H1 (cell line): ENCODE measurements around the gene BANF1. TPM values are rescaled to one million over a fixed set of nuclear protein-coding genes. Genes with fewer than 3 reads are reported as not detected.

Experiments
- CTCF ChIA-PET: fragments of 300-600 bp; sonication (Branson Sonifier 250); formaldehyde crosslinking; loops from one replicate; lab custom pipeline; 2021; ENCODE audit not compliant: partially characterized antibody; lab: Charles Lee
- POLR2A ChIA-PET: fragments of 300-600 bp; sonication (Branson Sonifier 250); formaldehyde crosslinking; loops from one replicate; lab custom pipeline; 2021; ENCODE audit warnings: inconsistent platforms; ENCODE audit not compliant: partially characterized antibody; lab: Charles Lee
- DNase-seq, 2 experiments: peaks; one replicate each; pipeline versions ENCODE4 v3.0.0 to v3.0.0-alpha.2; 2010 to 2022; ENCODE audit warnings: low spot score in 2 of 2, low read depth in 1 of 2, mixed read lengths in 1 of 2
- FAIRE-seq: peaks from 2 replicates; lab custom pipeline; 2011; peaks lifted over from hg19 to GRCh38; lab: Jason Lieb, UNC
- H2AFZ ChIP-seq: 2 replicates; pipeline ENCODE4 v1.8.1; 2012; ENCODE audit warnings: low read length, inconsistent platforms
- H2AK5ac ChIP-seq: 2 replicates; pipeline ENCODE4 v1.6.1; 2013; ENCODE audit warnings: low read depth, low read length
- H2BK120ac ChIP-seq: replicated peaks from 2 replicates; pipeline ENCODE3; 2013; ENCODE audit warnings: low read depth, low read length, inconsistent platforms
- H2BK12ac ChIP-seq: 2 replicates; pipeline ENCODE4 v1.6.1; 2013; ENCODE audit warnings: low read depth, low read length
- H2BK15ac ChIP-seq: 2 replicates; pipeline ENCODE4 v1.6.1; 2013; ENCODE audit warnings: low read length
- H2BK20ac ChIP-seq: 2 replicates; pipeline ENCODE4 v1.6.1; 2013; ENCODE audit warnings: low read length
- H2BK5ac ChIP-seq: 2 replicates; pipeline ENCODE4 v1.6.1; 2013; ENCODE audit warnings: low read depth, low read length
- H3K14ac ChIP-seq: 2 replicates; pipeline ENCODE4 v1.6.1; 2013; ENCODE audit warnings: inconsistent platforms; ENCODE audit not compliant: insufficient read length
- H3K18ac ChIP-seq: 2 replicates; pipeline ENCODE4 v1.6.1; 2013; ENCODE audit warnings: low read length; ENCODE audit errors: extremely low read depth
- H3K23ac ChIP-seq: 2 replicates; pipeline ENCODE4 v1.6.1; 2013; ENCODE audit warnings: inconsistent platforms; ENCODE audit not compliant: insufficient read length
- H3K23me2 ChIP-seq: 2 replicates; pipeline ENCODE4 v1.6.1; 2013; ENCODE audit warnings: low read depth, low read length
- H3K27ac ChIP-seq: 2 replicates; pipeline ENCODE4 v1.6.1; 2011; ENCODE audit warnings: low read depth, low read length, inconsistent platforms
- H3K27me3 ChIP-seq, 4 experiments: replicated peaks in 1 of 4; 1 replicate in 1 of 4; 2 replicates in 3 of 4; pipeline versions ENCODE4 v1.6.1 to v1.8.1; 2011 to 2013; ENCODE audit warnings: low read length in 3 of 4, mild to moderate bottlenecking in 3 of 4, inconsistent platforms in 2 of 4, mixed read lengths in 2 of 4, moderate library complexity in 1 of 4; ENCODE audit not compliant: control insufficient read depth in 3 of 4, insufficient read depth in 3 of 4; ENCODE audit errors: extremely low read depth in 1 of 4
- H3K36me3 ChIP-seq, 4 experiments: 2 replicates each; pipeline versions ENCODE4 v1.6.1 to v1.8.1; 2011 to 2013; ENCODE audit warnings: mild to moderate bottlenecking in 4 of 4, low read length in 3 of 4, moderate library complexity in 2 of 4, control low read depth in 1 of 4, inconsistent platforms in 1 of 4; ENCODE audit not compliant: insufficient read depth in 4 of 4, control insufficient read depth in 2 of 4
- H3K4ac ChIP-seq: replicated peaks from 2 replicates; pipeline ENCODE3; 2013; ENCODE audit warnings: low read length, low read depth, mixed read lengths, inconsistent platforms; ENCODE audit not compliant: insufficient read length
- H3K4me1 ChIP-seq, 4 experiments: replicated peaks in 1 of 4; 1 replicate in 1 of 4; 2 replicates in 3 of 4; pipeline versions ENCODE4 v1.6.1 to v1.8.1; 2011 to 2013; ENCODE audit warnings: low read length in 3 of 4, inconsistent platforms in 2 of 4, mixed read lengths in 1 of 4; ENCODE audit not compliant: insufficient read depth in 4 of 4, control insufficient read depth in 3 of 4
- H3K4me2 ChIP-seq, 2 experiments: 2 replicates each; pipeline versions ENCODE4 v1.6.1 to v1.8.1; 2011 to 2013; ENCODE audit warnings: low read depth in 2 of 2, low read length in 2 of 2, control low read depth in 1 of 2, inconsistent platforms in 1 of 2, mild to moderate bottlenecking in 1 of 2; ENCODE audit not compliant: insufficient read depth in 1 of 2
- H3K4me3 ChIP-seq, 4 experiments: fragments of 200-600, 300-600 bp in 1 of 4; sonication (generic), shearing (Covaris generic), sonication (Bioruptor Twin) in 1 of 4; 2 replicates each; pipeline versions ENCODE4 v1.5.1 to v1.8.1; 2011 to 2016; ENCODE audit warnings: low read length in 4 of 4, low read depth in 3 of 4, control low read depth in 2 of 4, inconsistent platforms in 2 of 4, mild to moderate bottlenecking in 2 of 4, mixed read lengths in 1 of 4, moderate library complexity in 1 of 4; ENCODE audit not compliant: insufficient read depth in 2 of 4; ENCODE audit errors: extremely low read depth in 1 of 4
- H3K56ac ChIP-seq: replicated peaks from 2 replicates; pipeline ENCODE3; 2013; ENCODE audit warnings: low read depth, mild to moderate bottlenecking, mixed read lengths, low read length, inconsistent platforms; ENCODE audit not compliant: insufficient read length
- H3K79me1 ChIP-seq: 2 replicates; pipeline ENCODE4 v1.6.1; 2013; ENCODE audit warnings: low read depth, low read length, control low read depth
- H3K79me2 ChIP-seq, 2 experiments: 2 replicates each; pipeline versions ENCODE4 v1.6.1 to v1.8.1; 2012 to 2013; ENCODE audit warnings: low read length in 2 of 2, mild to moderate bottlenecking in 2 of 2, inconsistent platforms in 1 of 2; ENCODE audit not compliant: insufficient read depth in 2 of 2, control insufficient read depth in 1 of 2
- H3K9ac ChIP-seq, 4 experiments: replicated peaks in 1 of 4; 1 replicate in 1 of 4; 2 replicates in 3 of 4; pipeline versions ENCODE4 v1.6.1 to v1.8.1; 2011 to 2013; ENCODE audit warnings: low read depth in 3 of 4, low read length in 3 of 4, control low read depth in 2 of 4, mild to moderate bottlenecking in 2 of 4, moderate library complexity in 2 of 4, inconsistent platforms in 1 of 4; ENCODE audit errors: extremely low read depth in 1 of 4
- H3K9me3 ChIP-seq, 2 experiments: 2 replicates each; pipeline versions ENCODE4 v1.6.1 to v1.8.1; 2012 to 2013; ENCODE audit warnings: mild to moderate bottlenecking in 2 of 2, moderate library complexity in 2 of 2, control low read depth in 1 of 2, inconsistent platforms in 1 of 2, low read depth in 1 of 2, low read length in 1 of 2, mixed read lengths in 1 of 2; ENCODE audit not compliant: insufficient read depth in 2 of 2
- H4K20me1 ChIP-seq, 2 experiments: replicated peaks in 1 of 2; 2 replicates each; pipeline versions ENCODE3 to v1.8.1; 2011 to 2013; ENCODE audit warnings: inconsistent platforms in 2 of 2, low read length in 2 of 2, mild to moderate bottlenecking in 1 of 2; ENCODE audit not compliant: insufficient read depth in 2 of 2, control insufficient read depth in 1 of 2
- H4K5ac ChIP-seq: 2 replicates; pipeline ENCODE4 v1.6.1; 2013; ENCODE audit warnings: low read length, low read depth, mixed read lengths, inconsistent platforms; ENCODE audit not compliant: insufficient read length
- H4K8ac ChIP-seq: 2 replicates; pipeline ENCODE4 v1.8.0; 2013; ENCODE audit warnings: mild to moderate bottlenecking, moderate library complexity, low read length, inconsistent platforms; ENCODE audit not compliant: insufficient read depth; ENCODE audit errors: extremely low read depth
- H4K91ac ChIP-seq: replicated peaks from 2 replicates; pipeline ENCODE3; 2013; ENCODE audit warnings: low read length, mixed read lengths, inconsistent platforms; ENCODE audit not compliant: insufficient read length
- BACH1 ChIP-seq: IDR thresholded peaks from 2 replicates; pipeline ENCODE4 v1.6.1; 2012; ENCODE audit warnings: low read length, improper control_type of control experiment
- BRCA1 ChIP-seq: IDR thresholded peaks from 2 replicates; pipeline ENCODE4 v1.6.1; 2012; ENCODE audit warnings: low read depth, low read length, improper control_type of control experiment
- CREB1 ChIP-seq: IDR thresholded peaks from 2 replicates; pipeline ENCODE4 v1.6.1; 2012; ENCODE audit warnings: inconsistent platforms
- CTBP2 ChIP-seq: IDR thresholded peaks from 2 replicates; pipeline ENCODE4 v1.7.0; 2011; ENCODE audit warnings: borderline replicate concordance, mild to moderate bottlenecking, moderate library complexity, mixed read lengths, low read length; ENCODE audit not compliant: insufficient read depth, insufficient read length
- CTCF ChIP-seq, 3 experiments: IDR thresholded peaks; 1 replicate in 2 of 3; 2 replicates in 1 of 3; pipeline versions ENCODE4 v1.5.1 to v1.6.1; 2011; ENCODE audit warnings: low read length in 3 of 3, mild to moderate bottlenecking in 3 of 3, inconsistent platforms in 2 of 3, low read depth in 1 of 3, moderate library complexity in 1 of 3; ENCODE audit not compliant: insufficient read depth in 1 of 3; ENCODE audit errors: control extremely low read depth in 1 of 3
- NANOG ChIP-seq: IDR thresholded peaks from 2 replicates; pipeline ENCODE4 v1.6.1; 2011; ENCODE audit warnings: low read length, low read depth, mild to moderate bottlenecking, inconsistent platforms; ENCODE audit not compliant: insufficient read depth, poor library complexity, severe bottlenecking
- RXRA ChIP-seq: IDR thresholded peaks from 2 replicates; pipeline ENCODE4 v1.6.1; 2011; ENCODE audit warnings: low read depth, mild to moderate bottlenecking, low read length, moderate library complexity; ENCODE audit not compliant: insufficient read depth
- SP4 ChIP-seq: IDR thresholded peaks from 2 replicates; pipeline ENCODE4 v1.6.1; 2012; ENCODE audit warnings: low read length, inconsistent platforms
- WGBS, 2 experiments: shearing (Covaris generic) in 1 of 2; methylation state at CpG; one replicate each; pipeline versions ENCODE4 v1.1.6 to v1.1.7; 2013 to 2015; ENCODE audit warnings: low lambda C conversion rate in 2 of 2, mixed read lengths in 2 of 2, inconsistent platforms in 1 of 2, low coverage in 1 of 2, missing lambda C conversion rate in 1 of 2; ENCODE audit not compliant: insufficient replicate concordance in 2 of 2, insufficient coverage in 1 of 2, insufficient read length in 1 of 2; ENCODE audit errors: extremely low coverage in 1 of 2, missing lambda C conversion rate in 1 of 2; 5-methylcytosine and 5-hydroxymethylcytosine counted together
- polyA plus RNA-seq, 7 experiments: library from polyadenylated mRNA; depleted of rRNA in 3 of 7; stranded (reverse) in 5 of 7; unstranded in 2 of 7; fragments of >200 nt in 5 of 7; fragments of 200-250 nt in 2 of 7; gene quantifications; 1 replicate in 5 of 7; 2 replicates in 1 of 7; 4 replicates in 1 of 7; pipeline versions ENCODE4 v1.2.1 to v1.2.3, GENCODE V29; 2011 to 2013; ENCODE audit warnings: missing spikeins in 2 of 7, mixed read lengths in 2 of 7
- total RNA-seq: library from RNA; stranded (reverse); fragmentation: NEBNext Ultra II Directional; extraction: Animal tissue kit (Norgen Biotek cat#: 25700); gene quantifications from 2 replicates; pipeline ENCODE4 v1.2.1, GENCODE V29; 2021

Gene BANF1
- total and polyA plus RNA-seq, 2 of the 8 experiments (the other 6 are each of a cell fraction or from before 2014, with no cell fraction given), result 330 to 467 TPM

- Histone ChIP-seq H3K4ac (peak within 1 kb of the TSS; percentile 67), H3K18ac (peak within 1 kb of the TSS; percentile 71), H3K56ac (no peak within 1 kb of the TSS), H3K79me1 (peaks cover 9% of the 10 kb centered on the region), H2BK20ac (no peak within 1 kb of the TSS), H2BK120ac (no peak within 1 kb of the TSS), H2AFZ (peak within 1 kb of the TSS; percentile 23; the same call in 1 of the 2 replicates), H3K9ac (peak within 1 kb of the TSS; percentile 78 to 88 (median 86)), H2AK5ac (no peak within 1 kb of the TSS), H3K9me3 (no peaks in the 10 kb centered on the region), H4K91ac (no peak within 1 kb of the TSS), H3K4me2 (peak within 1 kb of the TSS; percentile 71 to 91), H4K8ac (peak within 1 kb of the TSS; percentile 96), H3K79me2 (peaks cover 11 to 21% of the 10 kb centered on the region in 2 experiments), H3K14ac (no peak within 1 kb of the TSS), H3K4me1 (peaks cover 0 to 14% (median 3%) of the 10 kb centered on the region in 4 experiments; a peak in 5 of 7 replicates), H2BK15ac (no peak within 1 kb of the TSS), H3K27me3 (no peaks in the 10 kb centered on the region), H3K27ac (peak within 1 kb of the TSS; percentile 72), H4K5ac (peak within 1 kb of the TSS; percentile 54), H3K23ac (no peak within 1 kb of the TSS), H3K4me3 (peak within 1 kb of the TSS; percentile 80 to 92 (median 88)), H3K36me3 (peaks cover 8 to 23% (median 16%) of the 10 kb centered on the region in 4 experiments), H2BK5ac (peak within 1 kb of the TSS; percentile 88), H3K23me2 (peaks cover 14% of the 10 kb centered on the region; the same call in 1 of the 2 replicates), H2BK12ac (peak within 1 kb of the TSS; percentile 44), H4K20me1 (peaks cover 1 to 9% of the 10 kb centered on the region in 2 experiments)
- WGBS, 2 experiments, result 2% methylated on average over 71 of the region's 97 CpGs; no CpG with 5 or more reads in 1 of the 2 experiments
- POLR2A ChIA-PET, result interaction anchor here (0.7 to 1.6 kb wide), 14 partner anchors 8 to 108 kb away, joined by 3 to 5 read pairs (median 3); partner anchors contain the start of gene MUS81
- FAIRE-seq, result peak; percentile 69
- peak; percentile 92 to 96 for DNase-seq
- CTCF ChIA-PET, result interaction anchor here (0.6 to 2.2 kb wide), 7 partner anchors 15 to 177 kb away, joined by 3 to 7 read pairs (median 3); partner anchors contain the start of genes CCDC85B and FIBP
- no peak for TF ChIP-seq BACH1
- TF ChIP-seq CREB1, result peak; percentile 63; the same call in 1 of the 2 replicates
- TF ChIP-seq RXRA, result no peak
- TF ChIP-seq CTCF (IDR thresholded peaks at IDR 0.05; ENCODE audit: control extremely low read depth in 1 of 3, insufficient read depth in 1 of 3, low read depth in 1 of 3, low read length in 3 of 3), result 0 out of 4 replicates have a peak, but pooled peaks of 1 of the 3 experiments have one; percentile 0
- TF ChIP-seq CTBP2, result no peak
- no peak for TF ChIP-seq NANOG
- no peak for TF ChIP-seq BRCA1
- no peak for TF ChIP-seq SP4
These were observed 40.8 kb upstream of the BANF1 start, which contains the start of gene SART1 for GRCh38 chr11:65961267-65962140. SART1 (plus strand) TSS chr11:65961734; CDS start chr11:65961781, 47 bp downstream.
